Naive thymus-derived CD4-positive, alpha-beta T cell (primary cell): Measurements from ENCODE around the gene BRSK2. TPM values are rescaled to one million over a fixed set of nuclear protein-coding genes. Genes with fewer than 3 reads are reported as not detected.

Source experiments
- ATAC-seq: fragments of 150-1000 bp; cut with Tn5 transposase; 2 replicates; pipeline ENCODE4 v1.10.0; 2021; ENCODE audit warnings: mild to moderate bottlenecking, moderate library complexity
- CTCF ChIA-PET: fragments of 350-600 bp; sonication (Branson Sonifier 250); formaldehyde crosslinking; loops from one replicate; lab custom pipeline; 2021; ENCODE audit warnings: antibody characterized with exemption; lab: Charles Lee
- POLR2A ChIA-PET: fragments of 350-600 bp; sonication (Branson Sonifier 250); formaldehyde crosslinking; loops from one replicate; lab custom pipeline; 2021; ENCODE audit warnings: antibody characterized with exemption, inconsistent platforms; lab: Charles Lee
- DNase-seq, 9 donors: peaks; one replicate each; pipeline versions ENCODE4 v3.0.0 to v3.0.0-alpha.2; 2020 to 2022; ENCODE audit warnings: mixed read lengths in 1 of 9
- H3K27ac ChIP-seq: one replicate; pipeline ENCODE4 v1.7.0; 2013; ENCODE audit warnings: mild to moderate bottlenecking, low read depth, low read length, moderate library complexity
- H3K27me3 ChIP-seq, 2 donors: one replicate each; pipeline ENCODE4 v1.7.0; 2013; ENCODE audit warnings: low read length in 2 of 2, mild to moderate bottlenecking in 2 of 2, moderate library complexity in 2 of 2; ENCODE audit not compliant: control insufficient read depth in 2 of 2, insufficient read depth in 2 of 2
- H3K36me3 ChIP-seq, 3 experiments: 1 replicate in 2 of 3; 2 replicates in 1 of 3; pipeline ENCODE4 v1.7.0; 2013; ENCODE audit warnings: low read length in 3 of 3, mild to moderate bottlenecking in 3 of 3, moderate library complexity in 1 of 3; ENCODE audit not compliant: insufficient read depth in 3 of 3, control insufficient read depth in 2 of 3
- H3K4me1 ChIP-seq, 2 donors: one replicate each; pipeline ENCODE4 v1.7.0; 2013; ENCODE audit warnings: low read length in 2 of 2, mild to moderate bottlenecking in 2 of 2, moderate library complexity in 1 of 2; ENCODE audit not compliant: control insufficient read depth in 2 of 2, insufficient read depth in 2 of 2
- H3K4me3 ChIP-seq: 2 replicates; pipeline ENCODE4 v1.7.0; 2013; ENCODE audit warnings: mild to moderate bottlenecking, low read length
- H3K9me3 ChIP-seq, 3 experiments: 1 replicate in 2 of 3; 2 replicates in 1 of 3; pipeline ENCODE4 v1.7.0; 2013; ENCODE audit warnings: low read length in 3 of 3; ENCODE audit not compliant: control insufficient read depth in 2 of 3
- H3K27ac Mint-ChIP-seq, 9 donors: one replicate each; pipeline ENCODE4 v1.8.0; 2020 to 2022; ENCODE audit warnings: mixed read lengths in 9 of 9, mild to moderate bottlenecking in 8 of 9, moderate library complexity in 5 of 9, inconsistent platforms in 2 of 9
- H3K27me3 Mint-ChIP-seq, 5 donors: one replicate each; pipeline ENCODE4 v1.8.0; 2021 to 2022; ENCODE audit warnings: mixed read lengths in 5 of 5, mild to moderate bottlenecking in 1 of 5
- H3K36me3 Mint-ChIP-seq, 5 donors: one replicate each; pipeline ENCODE4 v1.8.0; 2020 to 2022; ENCODE audit warnings: mixed read lengths in 5 of 5, mild to moderate bottlenecking in 3 of 5, inconsistent platforms in 1 of 5
- H3K4me1 Mint-ChIP-seq, 7 donors: one replicate each; pipeline ENCODE4 v1.8.0; 2020 to 2022; ENCODE audit warnings: mixed read lengths in 7 of 7, mild to moderate bottlenecking in 3 of 7, inconsistent platforms in 1 of 7
- H3K4me3 Mint-ChIP-seq, 10 donors: one replicate each; pipeline ENCODE4 v1.8.0; 2020 to 2022; ENCODE audit warnings: mild to moderate bottlenecking in 10 of 10, mixed read lengths in 10 of 10, moderate library complexity in 6 of 10, inconsistent platforms in 2 of 10
- H3K9me3 Mint-ChIP-seq, 11 donors: one replicate each; pipeline ENCODE4 v1.8.0; 2020 to 2022; ENCODE audit warnings: mixed read lengths in 11 of 11, mild to moderate bottlenecking in 4 of 11, inconsistent platforms in 1 of 11, moderate library complexity in 1 of 11
- intact Hi-C, 2 donors: fragments of 100-400 bp; cut with micrococcal nuclease; formaldehyde crosslinking; loops; one replicate each; pipeline ENCODE4 v1.15.1; 2023
- polyA plus RNA-seq, 2 donors: library from polyadenylated mRNA; unstranded; fragments of 300-500 nt; fragmentation: Illumina TruSeq; gene quantifications; one replicate each; pipeline ENCODE4 v1.2.3, GENCODE V29; 2021
- total RNA-seq, 6 experiments: library from RNA in 5 of 6; stranded (reverse) in 5 of 6; gene quantifications; 1 replicate in 5 of 6; 2 replicates in 1 of 6; pipeline ENCODE4 v1.2.3 and lab custom pipeline; 2021 to 2026

Gene BRSK2
- total and polyA plus RNA-seq, 7 experiments from 2014 or later = 0.27 to 0.51 (median 0.30) TPM; not detected in 4

- H3K36me3 Mint-ChIP-seq = no peaks in the 10 kb centered on the region
- POLR2A ChIA-PET = interaction anchor here (0.7 to 1.0 kb wide), 3 partner anchors 22 to 127 kb away, joined by 3 read pairs; no protein-coding TSS in a partner anchor
- peaks cover 0 to 2% (median 0%) of the 10 kb centered on the region in 11 donors for H3K9me3 Mint-ChIP-seq
- H3K27me3 Mint-ChIP-seq = peaks cover 23 to 55% (median 26%) of the 10 kb centered on the region in 5 donors
- H3K4me1 Mint-ChIP-seq = peaks cover 0 to 15% (median 10%) of the 10 kb centered on the region in 7 donors
- Histone ChIP-seq H3K36me3 (no peaks in the 10 kb centered on the region), H3K27ac (peak overlapping the region; percentile 60), H3K4me3 (peak overlapping the region; percentile 64), H3K9me3 (no peaks in the 10 kb centered on the region), H3K27me3 (no peaks in the 10 kb centered on the region), H3K4me1 (peaks cover 7 to 8% of the 10 kb centered on the region in 2 donors)
- intact Hi-C loops = loop anchor here (1.0 to 10.0 kb wide), 8 partner anchors 52 to 545 kb away; partner anchors contain the start of genes TOLLIP (in 2 of the 2), CHID1 (in 1 of the 2), DUSP8 (in 1 of the 2) and POLR2L (in 1 of the 2)
- ATAC-seq (peak; percentile 97), DNase-seq (peak; percentile 92 to 98 (median 98))
- H3K27ac Mint-ChIP-seq = peak overlapping the region in 3 of 9 donors; percentile 19 to 76 (median 55)
- CTCF ChIA-PET = no interaction called here
- H3K4me3 Mint-ChIP-seq = peak overlapping the region; percentile 62 to 86 (median 76)
These were observed 417 bp upstream of the BRSK2 start for GRCh38 chr11:1389103-1389931.

- H3K4me1 ChIP-seq = peaks cover 7 to 8% of the 10 kb centered on the region in 2 donors
- peaks cover 0 to 2% (median 0%) of the 10 kb centered on the region in 11 donors for H3K9me3 Mint-ChIP-seq
- no peaks in the 10 kb centered on the region for H3K27me3 ChIP-seq
- DNase-seq = no peak
- H3K4me3 Mint-ChIP-seq = peak overlapping the region in 7 of 10 donors; percentile 7 to 71 (median 47)
- peaks cover 0 to 13% (median 10%) of the 10 kb centered on the region in 7 donors for H3K4me1 Mint-ChIP-seq
- CTCF ChIA-PET = no interaction called here
- H3K27ac ChIP-seq = no peak overlapping the region
- peaks cover 23 to 51% (median 26%) of the 10 kb centered on the region in 5 donors for H3K27me3 Mint-ChIP-seq
- POLR2A ChIA-PET = no interaction called here
- H3K27ac Mint-ChIP-seq = no peak overlapping the region
- H3K36me3 Mint-ChIP-seq = no peaks in the 10 kb centered on the region
- no peak for ATAC-seq
- H3K36me3 ChIP-seq = no peaks in the 10 kb centered on the region
- H3K9me3 ChIP-seq = no peaks in the 10 kb centered on the region
- H3K4me3 ChIP-seq = no peak overlapping the region
- intact Hi-C loops = no loop called here
These were observed 933 bp downstream of the BRSK2 start for GRCh38 chr11:1390569-1391164.

DNA sequence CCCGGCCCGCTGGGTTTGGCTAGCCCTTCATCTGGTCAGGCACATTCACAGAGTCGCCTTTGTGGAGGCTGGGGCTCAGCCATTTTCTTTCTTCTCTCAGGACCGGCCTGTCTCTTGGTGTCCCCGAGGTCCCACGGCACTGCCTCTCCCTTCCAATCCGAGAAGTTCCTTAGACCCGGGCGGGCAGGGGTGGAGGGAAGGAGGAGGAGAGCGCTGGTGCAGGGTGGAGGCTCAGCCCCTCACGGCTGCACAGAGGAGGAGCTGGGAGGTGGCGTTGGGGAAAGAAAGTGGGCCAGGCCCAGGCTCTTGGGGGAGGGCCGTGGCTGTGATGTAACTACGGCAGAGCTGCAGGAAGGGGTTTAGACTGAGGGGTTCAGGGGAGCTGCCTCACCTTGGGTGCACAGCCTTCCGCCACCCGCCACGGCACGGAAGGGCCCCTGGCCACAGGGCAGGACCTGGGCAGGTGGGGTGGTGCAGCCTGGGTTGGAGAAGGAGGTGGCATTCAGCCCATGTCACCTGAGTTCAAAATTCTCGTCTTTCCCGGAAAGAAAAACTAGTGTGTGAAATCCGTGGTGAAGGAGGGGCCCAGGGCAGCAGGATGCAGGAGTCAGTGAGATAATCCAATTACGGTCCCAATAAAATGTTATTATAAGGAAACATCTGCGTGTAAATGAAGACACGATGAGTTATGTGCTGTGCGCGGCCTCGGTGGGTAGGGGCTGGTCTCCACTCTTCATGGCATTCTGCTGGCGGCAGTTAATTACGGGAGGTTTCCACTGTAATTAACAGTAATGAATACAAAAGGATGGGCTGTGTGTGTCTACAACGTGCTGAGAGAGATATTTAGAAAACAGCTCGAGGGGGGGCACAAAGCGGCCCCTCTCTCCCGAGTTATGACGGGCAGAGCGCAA, 1.7 kb downstream of the BRSK2 start:
- Mint-ChIP-seq H3K27ac (peak overlapping the region in 2 of 9 donors; percentile 19 to 77), H3K9me3 (peaks cover 0 to 2% (median 0%) of the 10 kb centered on the region in 11 donors), H3K4me3 (peak overlapping the region in 9 of 10 donors; percentile 7 to 71 (median 47)), H3K36me3 (no peaks in the 10 kb centered on the region), H3K27me3 (peaks cover 23 to 49% (median 26%) of the 10 kb centered on the region in 5 donors), H3K4me1 (peaks cover 0 to 13% (median 10%) of the 10 kb centered on the region in 7 donors)
- H3K4me3 ChIP-seq = no peak overlapping the region
- peaks cover 7 to 8% of the 10 kb centered on the region in 2 donors for H3K4me1 ChIP-seq
- CTCF ChIA-PET = no interaction called here
- no peaks in the 10 kb centered on the region for H3K27me3 ChIP-seq
- ATAC-seq (no peak), DNase-seq (no peak)
- intact Hi-C loops = no loop called here
- H3K36me3 ChIP-seq = no peaks in the 10 kb centered on the region
- H3K27ac ChIP-seq = no peak overlapping the region
- POLR2A ChIA-PET = no interaction called here
- H3K9me3 ChIP-seq = no peaks in the 10 kb centered on the region

GRCh38 chr11:1392111-1392510, 2.4 kb downstream of the BRSK2 start:
- Histone ChIP-seq H3K9me3 (no peaks in the 10 kb centered on the region), H3K4me3 (no peak overlapping the region), H3K36me3 (no peaks in the 10 kb centered on the region), H3K4me1 (peaks cover 7 to 8% of the 10 kb centered on the region in 2 donors), H3K27me3 (no peaks in the 10 kb centered on the region), H3K27ac (no peak overlapping the region)
- CTCF ChIA-PET = no interaction called here
- no peak for ATAC-seq
- H3K4me1 Mint-ChIP-seq = peaks cover 0 to 13% (median 6%) of the 10 kb centered on the region in 7 donors
- H3K27me3 Mint-ChIP-seq = peaks cover 23 to 44% (median 26%) of the 10 kb centered on the region in 5 donors
- H3K9me3 Mint-ChIP-seq = peaks cover 0 to under 1% (median 0%) of the 10 kb centered on the region in 11 donors
- peak overlapping the region in 6 of 10 donors; percentile 7 to 61 (median 45) for H3K4me3 Mint-ChIP-seq
- no peaks in the 10 kb centered on the region for H3K36me3 Mint-ChIP-seq
- no peak for DNase-seq
- POLR2A ChIA-PET = no interaction called here
- intact Hi-C loops = no loop called here
- H3K27ac Mint-ChIP-seq = no peak overlapping the region

DNA sequence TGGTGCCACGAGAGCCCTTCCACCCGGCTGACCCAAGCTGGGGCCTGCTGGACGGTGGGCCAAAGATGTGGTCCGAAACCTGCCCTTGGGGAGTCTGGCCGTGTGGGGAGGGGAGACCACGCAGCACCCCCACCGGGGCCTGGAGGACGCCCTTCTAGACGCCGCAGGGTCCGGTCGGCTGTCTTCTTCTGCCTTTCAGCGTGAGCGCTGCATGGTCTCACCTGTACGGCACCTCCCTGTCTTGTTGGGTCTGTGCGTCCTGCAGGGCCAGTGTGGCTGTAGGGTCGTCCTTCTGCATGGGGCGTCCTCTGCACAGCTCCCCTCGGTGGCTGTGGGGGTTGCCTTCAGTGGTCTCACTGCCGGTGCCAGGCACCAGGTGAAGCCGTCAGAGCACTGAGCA, 2.8 kb downstream of the BRSK2 start:
- ATAC-seq (no peak), DNase-seq (no peak)
- H3K36me3 ChIP-seq = no peaks in the 10 kb centered on the region
- H3K4me1 ChIP-seq = peaks cover 7 to 8% of the 10 kb centered on the region in 2 donors
- Mint-ChIP-seq H3K27ac (no peak overlapping the region), H3K27me3 (peaks cover 23 to 39% (median 26%) of the 10 kb centered on the region in 5 donors), H3K9me3 (no peaks in the 10 kb centered on the region), H3K4me1 (peaks cover 0 to 12% (median 5%) of the 10 kb centered on the region in 7 donors), H3K36me3 (no peaks in the 10 kb centered on the region), H3K4me3 (no peak overlapping the region)
- no peak overlapping the region for H3K4me3 ChIP-seq
- no peaks in the 10 kb centered on the region for H3K9me3 ChIP-seq
- intact Hi-C loops = no loop called here
- H3K27ac ChIP-seq = no peak overlapping the region
- no peaks in the 10 kb centered on the region for H3K27me3 ChIP-seq
- CTCF ChIA-PET = no interaction called here
- POLR2A ChIA-PET = no interaction called here
